K562 (cell line): Measurements from ENCODE around the gene CDC42EP2. TPM values are rescaled to one million over a fixed set of nuclear protein-coding genes. Genes with fewer than 3 reads are reported as not detected.

Experiments
- ATAC-seq: fragments of 200-7000 bp; cut with Tn5 transposase; 3 replicates; pipeline ENCODE4 v1.9.1; 2020; ENCODE audit warnings: moderate library complexity
- BruUV-seq: library from RNA; stranded (reverse); fragments of 400-500 nt; replicated peaks from 2 replicates; lab custom pipeline; 2021; lab: Mats Ljungman, UMichigan
- CTCF ChIA-PET: fragments of 300-600 bp; formaldehyde crosslinking; extraction: SDS; loops from one replicate; lab custom pipeline; 2021; ENCODE audit warnings: low intra/inter-chr PET ratio; lab: Yijun Ruan, JAX
- POLR2A ChIA-PET: fragments of 300-600, 350-650 bp; sonication (Branson Sonifier 250); formaldehyde crosslinking; extraction: SDS; loops from one replicate; lab custom pipeline; 2021; ENCODE audit warnings: antibody characterized with exemption, inconsistent platforms; lab: Yijun Ruan, JAX
- DNase-seq, 4 experiments: peaks; one replicate each; pipeline versions ENCODE4 v3.0.0 to v3.0.0-alpha.2; 2011 to 2018; ENCODE audit warnings: low spot score in 3 of 4, mixed read lengths in 3 of 4; ENCODE audit errors: extremely low read depth in 1 of 4
- FAIRE-seq: peaks from 2 replicates; lab custom pipeline; 2011; peaks lifted over from hg19 to GRCh38; lab: Jason Lieb, UNC
- H2AFZ ChIP-seq: 2 replicates; pipeline ENCODE4 v1.6.0; 2011; ENCODE audit warnings: low read depth, low read length, control low read depth, inconsistent platforms
- H3K27ac ChIP-seq: fragments of 200-600 bp; 3 replicates; pipeline ENCODE4 v1.8.0; 2011; ENCODE audit warnings: low read depth, mild to moderate bottlenecking, control low read depth, inconsistent platforms, low read length, moderate library complexity, mixed read lengths; ENCODE audit errors: extremely low read depth
- H3K27me3 ChIP-seq, 2 experiments: fragments of 300-600 bp in 1 of 2; 2 replicates in 1 of 2; 3 replicates in 1 of 2; pipeline versions ENCODE4 v1.6.0 to v1.8.0; 2011; ENCODE audit warnings: inconsistent platforms in 2 of 2, low read length in 2 of 2, mild to moderate bottlenecking in 1 of 2, mixed read lengths in 1 of 2, moderate library complexity in 1 of 2; ENCODE audit not compliant: control insufficient read depth in 2 of 2, insufficient read depth in 2 of 2
- H3K36me3 ChIP-seq: fragments of 300-600 bp; 3 replicates; pipeline ENCODE4 v1.8.0; 2011; ENCODE audit warnings: mild to moderate bottlenecking, low read length, inconsistent platforms; ENCODE audit not compliant: control insufficient read depth, insufficient read depth
- H3K4me1 ChIP-seq, 2 experiments: fragments of 200-600 bp in 1 of 2; replicated peaks in 1 of 2; 2 replicates in 1 of 2; 3 replicates in 1 of 2; pipeline versions ENCODE4 v1.5.1 to v1.8.0; 2011; ENCODE audit warnings: inconsistent platforms in 2 of 2, low read length in 2 of 2, mild to moderate bottlenecking in 1 of 2, mixed read lengths in 1 of 2, moderate library complexity in 1 of 2; ENCODE audit not compliant: control insufficient read depth in 2 of 2, insufficient read depth in 2 of 2
- H3K4me2 ChIP-seq: 2 replicates; pipeline ENCODE4 v1.6.1; 2011; ENCODE audit warnings: low read length, control low read depth, inconsistent platforms, mixed read lengths; ENCODE audit not compliant: insufficient read depth
- H3K4me3 ChIP-seq: fragments of 200-600 bp; sonication (generic), shearing (Covaris generic); 2 replicates; pipeline ENCODE4 v1.5.1; 2016; ENCODE audit warnings: control low read depth, inconsistent platforms
- H3K79me2 ChIP-seq: fragments of 200-600 bp; 3 replicates; pipeline ENCODE4 v1.8.0; 2011; ENCODE audit warnings: low read length, inconsistent platforms; ENCODE audit not compliant: control insufficient read depth, insufficient read depth
- H3K9ac ChIP-seq, 2 experiments: 2 replicates each; pipeline versions ENCODE4 v1.6.0 to v1.6.1; 2011; ENCODE audit warnings: low read depth in 2 of 2, low read length in 2 of 2, control low read depth in 1 of 2, inconsistent platforms in 1 of 2, mild to moderate bottlenecking in 1 of 2, mixed read lengths in 1 of 2; ENCODE audit not compliant: insufficient read depth in 1 of 2
- H3K9me1 ChIP-seq: one replicate; pipeline ENCODE4 v1.6.0; 2011; ENCODE audit warnings: inconsistent platforms, mild to moderate bottlenecking, low read length, moderate library complexity; ENCODE audit not compliant: control insufficient read depth, insufficient read depth
- H3K9me3 ChIP-seq: replicated peaks from 2 replicates; pipeline ENCODE4 v1.5.1; 2011; ENCODE audit warnings: low read depth, low read length, inconsistent platforms; ENCODE audit not compliant: control insufficient read depth, insufficient read depth
- H4K20me1 ChIP-seq: replicated peaks from 2 replicates; pipeline ENCODE4 v1.6.1; 2011; ENCODE audit warnings: low read length, inconsistent platforms, mixed read lengths; ENCODE audit not compliant: control insufficient read depth, insufficient read depth
- AFF4 ChIP-seq: sonication (generic); formaldehyde crosslinking; IDR thresholded peaks from 2 replicates; pipeline ENCODE4 v1.8.0; 2023; ENCODE audit warnings: mild to moderate bottlenecking, missing genetic modification reagents
- BHLHE40 ChIP-seq: IDR thresholded peaks from 2 replicates; pipeline ENCODE4 v1.6.1; 2011; ENCODE audit warnings: low read length, improper control_type of control experiment
- COPS2 ChIP-seq: fragments of 450-650 bp; conservative IDR thresholded peaks from 2 replicates; pipeline ENCODE4 v1.6.1; 2016; ENCODE audit warnings: mild to moderate bottlenecking, moderate library complexity
- CREB1 ChIP-seq, 2 experiments: sonication (generic) in 1 of 2; formaldehyde crosslinking in 1 of 2; IDR thresholded peaks; 2 replicates each; pipeline versions ENCODE4 v1.6.1 to v1.8.0; 2012 to 2022; ENCODE audit warnings: inconsistent platforms in 1 of 2, mild to moderate bottlenecking in 1 of 2, missing genetic modification reagents in 1 of 2, moderate library complexity in 1 of 2
- CTCF ChIP-seq, 3 experiments: IDR thresholded peaks in 2 of 3; conservative IDR thresholded peaks in 1 of 3; 2 replicates each; pipeline ENCODE4 v1.5.1; 2011 to 2012; ENCODE audit warnings: low read length in 3 of 3, mild to moderate bottlenecking in 3 of 3, control low read depth in 2 of 3, improper control_type of control experiment in 1 of 3, inconsistent platforms in 1 of 3, low read depth in 1 of 3, mixed read lengths in 1 of 3, moderate library complexity in 1 of 3; ENCODE audit not compliant: insufficient read depth in 2 of 3
- HMBOX1 ChIP-seq: sonication (generic); IDR thresholded peaks from 2 replicates; pipeline ENCODE4 v1.6.1; 2016
- KDM2B ChIP-seq: fragments of 250-450 bp; sonication (Bioruptor Pico); IDR thresholded peaks from 2 replicates; pipeline ENCODE4 v1.8.0; 2021; ENCODE audit warnings: mild to moderate bottlenecking, moderate library complexity
- MIER1 ChIP-seq: fragments of 450-650 bp; IDR thresholded peaks from 2 replicates; pipeline ENCODE4 v1.6.1; 2016; ENCODE audit warnings: antibody characterized with exemption, mild to moderate bottlenecking, low read depth
- PHF20 ChIP-seq: fragments of 450-650 bp; IDR thresholded peaks from 2 replicates; pipeline ENCODE4 v1.6.1; 2018; ENCODE audit not compliant: partially characterized antibody
- SMAD3 ChIP-seq: fragments of 450-650 bp; formaldehyde crosslinking; conservative IDR thresholded peaks from 2 replicates; pipeline ENCODE4 v1.4.0; 2020; ENCODE audit warnings: mild to moderate bottlenecking
- TCF15 ChIP-seq: fragments of 250-450 bp; sonication (Bioruptor Pico); IDR thresholded peaks from 2 replicates; pipeline ENCODE4 v1.8.0; 2022; ENCODE audit warnings: moderate library complexity, mild to moderate bottlenecking, inconsistent platforms
- TEAD4 ChIP-seq, 2 experiments: sonication (generic) in 1 of 2; formaldehyde crosslinking in 1 of 2; IDR thresholded peaks; 2 replicates each; pipeline versions ENCODE4 v1.6.1 to v1.8.0; 2012 to 2022; ENCODE audit warnings: borderline replicate concordance in 1 of 2, inconsistent platforms in 1 of 2, low read length in 1 of 2, mild to moderate bottlenecking in 1 of 2, missing genetic modification reagents in 1 of 2
- ZSCAN32 ChIP-seq: fragments of 450-650 bp; formaldehyde crosslinking; IDR thresholded peaks from 2 replicates; pipeline ENCODE4 v1.4.0; 2020; ENCODE audit warnings: mild to moderate bottlenecking, moderate library complexity
- WGBS: fragments of 100-300 bp; shearing (Covaris generic); methylation state at CpG from one replicate; pipeline ENCODE4 v1.1.6; 2016; ENCODE audit warnings: low coverage, mixed read lengths; ENCODE audit not compliant: insufficient coverage; ENCODE audit errors: missing lambda C conversion rate; 5-methylcytosine and 5-hydroxymethylcytosine counted together
- in situ Hi-C: fragments of 300-500 bp; cut with MboI; formaldehyde crosslinking; loops from 4 replicates; pipeline ENCODE4 v1.15.0; 2018; ENCODE audit warnings: inconsistent platforms, mixed read lengths
- intact Hi-C: fragments of 100-400 bp; cut with micrococcal nuclease; formaldehyde crosslinking; loops from 2 replicates; pipeline ENCODE4 v1.14.2; 2022
- polyA plus RNA-seq, 8 experiments: library from polyadenylated mRNA; depleted of rRNA in 4 of 8; stranded (reverse) in 5 of 8; unstranded in 3 of 8; fragments of >200 nt; fragmentation: Nextera tagmentation in 2 of 8; fragmentation: Illumina TruSeq in 1 of 8; extraction: Ambion mirVana in 2 of 8; extraction: Trizol in 1 of 8; gene quantifications; 2 replicates each; pipeline versions ENCODE4 v1.2.1 to v1.2.3, GENCODE V29; 2011 to 2014; ENCODE audit warnings: inconsistent platforms in 1 of 8, missing spikeins in 1 of 8
- total RNA-seq, 7 experiments: library from RNA; depleted of rRNA in 6 of 7; stranded (reverse); fragments of >200 nt in 6 of 7; fragmentation: Illumina TruSeq in 2 of 7; extraction: Trizol in 2 of 7; gene quantifications; 2 replicates each; pipeline versions ENCODE4 v1.2.1 to v1.2.3, GENCODE V29; 2011 to 2021; ENCODE audit warnings: low replicate concordance in 1 of 7

CDC42EP2 gene
- total and polyA plus RNA-seq, 9 of the 15 experiments (the other 6 are each of a cell fraction or from before 2014, with no cell fraction given), result 0.27 to 3.5 (median 0.83) TPM; not detected in 1

- H3K4me2 ChIP-seq, result peak within 1 kb of the TSS; percentile 88
- BruUV-seq, result no TSS peak
- H3K9ac ChIP-seq, result peak within 1 kb of the TSS; percentile 44 to 94
- POLR2A ChIA-PET, result interaction anchor here (0.7 to 15.6 kb wide), 11 partner anchors 8 to 176 kb away, joined by 3 to 253 read pairs (median 5); partner anchors contain the start of genes DPF2, MALAT1 and NEAT1
- WGBS, result 2% methylated on average over 40 of the region's 79 CpGs
- no peaks in the 10 kb centered on the region for H3K79me2 ChIP-seq
- H3K9me1 ChIP-seq, result no peaks in the 10 kb centered on the region
- H4K20me1 ChIP-seq, result peaks cover 10% of the 10 kb centered on the region; the same call in 1 of the 2 replicates
- FAIRE-seq (peak; percentile 83), DNase-seq (peak; percentile 98 to 99 (median 99)), ATAC-seq (peak; percentile 95)
- in situ Hi-C loops, result no loop called here
- no peaks in the 10 kb centered on the region for H3K9me3 ChIP-seq
- H2AFZ ChIP-seq, result peak within 1 kb of the TSS; percentile 82
- peak within 1 kb of the TSS; percentile 63 for H3K4me3 ChIP-seq
- peaks cover 31% of the 10 kb centered on the region for H3K36me3 ChIP-seq
- H3K27ac ChIP-seq, result peak within 1 kb of the TSS; percentile 66
- peaks cover 25 to 48% of the 10 kb centered on the region in 2 experiments for H3K4me1 ChIP-seq
- intact Hi-C loops, result no loop called here
- CTCF ChIA-PET, result interaction anchor here (0.6 to 0.9 kb wide), 2 partner anchors 35 to 79 kb away, joined by 3 to 5 read pairs; no protein-coding TSS in a partner anchor
- H3K27me3 ChIP-seq, result no peaks in the 10 kb centered on the region
- TF ChIP-seq AFF4 (CRISPR knock-in tag), result no peak
- no peak for TF ChIP-seq KDM2B (CRISPR knock-in tag)
- TF ChIP-seq ZSCAN32, result no peak
- no peak for TF ChIP-seq PHF20
- TF ChIP-seq CTCF (IDR thresholded peaks at IDR 0.05 in 2 of 3, conservative IDR thresholded peaks at IDR 0.05 in 1 of 3; ENCODE audit: insufficient read depth in 2 of 3, low read depth in 1 of 3, low read length in 3 of 3), result 0 out of 6 replicates have a peak, but pooled peaks of 1 of the 3 experiments have one; percentile 2
- TF ChIP-seq BHLHE40, result peak; percentile 26; the same call in 1 of the 2 replicates
- no peak for TF ChIP-seq TCF15
- TF ChIP-seq COPS2, result no peak
- peak; percentile 35; the same call in 1 of the 2 replicates for TF ChIP-seq TEAD4 (IDR thresholded peaks at IDR 0.05; ENCODE audit: low read length)
- TF ChIP-seq TEAD4 (CRISPR knock-in tag; IDR thresholded peaks at IDR 0.05; ENCODE audit: borderline replicate concordance), result no peak
- TF ChIP-seq HMBOX1, result no peak
- TF ChIP-seq SMAD3 (CRISPR knock-in tag), result no peak
- no peak; the same call in 1 of the 2 replicates for TF ChIP-seq CREB1 (IDR thresholded peaks at IDR 0.05)
- TF ChIP-seq CREB1 (CRISPR knock-in tag; IDR thresholded peaks at IDR 0.05), result peak; percentile 48; the same call in 1 of the 2 replicates
- peak; percentile 87 for TF ChIP-seq MIER1
Observed at GRCh38 chr11:65354265-65355012, 39.8 kb downstream of the CDC42EP2 start, which contains the start of gene TIGD3. TIGD3 (plus strand) TSS chr11:65354751; CDS start chr11:65355809, 1,058 bp downstream.
